Measurements from ENCODE around the gene SIRPA. TPM values are rescaled to one million over a fixed set of nuclear protein-coding genes. Genes with fewer than 3 reads are reported as not detected.

The SIRPA gene
- total RNA-seq, 1 donor from 2014 or later = 35.5 TPM

GRCh38 chr20:1944345-1945091 lies 49.3 kb downstream of the SIRPA start:
- Histone ChIP-seq H4K20me1 (ENCODE audit: insufficient read depth, low read length) (no peaks in the 10 kb centered on the region), H3K9ac (ENCODE audit: low read length) (no peak overlapping the region), H2AFZ (ENCODE audit: low read depth, low read length) (no peak overlapping the region), H3K27me3 (ENCODE audit: insufficient read depth, low read length) (peaks cover 51% of the 10 kb centered on the region), H3K27ac (ENCODE audit: low read depth, low read length) (no peak overlapping the region), H3K9me3 (ENCODE audit: insufficient read depth, low read depth, low read length) (no peaks in the 10 kb centered on the region), H3K79me2 (ENCODE audit: insufficient read depth, low read length) (no peaks in the 10 kb centered on the region), H3K4me1 (ENCODE audit: insufficient read depth, low read length) (peaks cover 4% of the 10 kb centered on the region), H3K4me3 (ENCODE audit: insufficient read depth, low read depth, low read length) (no peak overlapping the region), H3K4me2 (ENCODE audit: low read length) (no peak overlapping the region), H3K36me3 (ENCODE audit: insufficient read depth, low read length) (no peaks in the 10 kb centered on the region)
- H3K4me1 Mint-ChIP-seq (ENCODE audit: low read depth, unreplicated experiment) = peaks cover 7% of the 10 kb centered on the region
- DNase-seq (ENCODE audit: low read depth) (no peak), FAIRE-seq (no peak)
- TF ChIP-seq EZH2 (IDR thresholded peaks at IDR 0.05; ENCODE audit: insufficient read depth, low read length) (no peak), CTCF (IDR thresholded peaks at IDR 0.05; ENCODE audit: insufficient read depth, low read depth, low read length) (no peak)
- no peak overlapping the region for H3K4me3 Mint-ChIP-seq (ENCODE audit: unreplicated experiment)
- no peaks in the 10 kb centered on the region for H3K9me3 Mint-ChIP-seq (ENCODE audit: unreplicated experiment)
- H3K36me3 Mint-ChIP-seq (ENCODE audit: low read depth, unreplicated experiment) = no peaks in the 10 kb centered on the region
- peaks cover 44% of the 10 kb centered on the region for H3K27me3 Mint-ChIP-seq (ENCODE audit: low read depth, unreplicated experiment)
- H3K27ac Mint-ChIP-seq (ENCODE audit: unreplicated experiment) = no peak overlapping the region

DNA sequence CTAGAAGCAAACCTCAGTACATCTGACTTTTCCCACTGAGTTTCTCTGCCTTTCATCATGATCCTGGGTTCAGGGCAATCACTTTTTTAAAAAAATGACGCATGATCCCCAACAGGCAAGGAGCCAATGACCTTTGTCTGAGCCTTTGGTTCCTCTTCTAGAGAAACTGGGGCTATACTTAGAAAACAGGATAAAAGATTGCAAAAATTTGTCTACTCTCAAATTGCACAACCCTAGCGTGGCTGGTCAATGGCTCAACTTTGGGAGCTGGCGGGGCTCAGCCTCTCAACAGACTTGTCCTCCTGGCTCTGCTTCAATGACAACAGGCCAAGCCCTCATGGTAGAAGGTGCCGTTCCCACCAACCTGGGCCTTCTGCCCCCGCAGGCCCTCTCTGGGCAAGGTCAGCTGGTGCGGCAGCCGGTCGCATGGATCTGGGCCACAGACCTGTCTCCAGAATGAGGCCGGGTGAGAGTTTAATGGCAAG lies 50.0 kb downstream of the SIRPA start:
- Mint-ChIP-seq H3K36me3 (ENCODE audit: low read depth, unreplicated experiment) (no peaks in the 10 kb centered on the region), H3K27ac (ENCODE audit: unreplicated experiment) (no peak overlapping the region), H3K4me1 (ENCODE audit: low read depth, unreplicated experiment) (peaks cover 7% of the 10 kb centered on the region), H3K4me3 (ENCODE audit: unreplicated experiment) (no peak overlapping the region), H3K27me3 (ENCODE audit: low read depth, unreplicated experiment) (peaks cover 48% of the 10 kb centered on the region), H3K9me3 (ENCODE audit: unreplicated experiment) (no peaks in the 10 kb centered on the region)
- no peak overlapping the region for H3K27ac ChIP-seq (ENCODE audit: low read depth, low read length)
- peaks cover 57% of the 10 kb centered on the region for H3K27me3 ChIP-seq (ENCODE audit: insufficient read depth, low read length)
- peaks cover 4% of the 10 kb centered on the region for H3K4me1 ChIP-seq (ENCODE audit: insufficient read depth, low read length)
- TF ChIP-seq CTCF (IDR thresholded peaks at IDR 0.05; ENCODE audit: insufficient read depth, low read depth, low read length) (no peak), EZH2 (IDR thresholded peaks at IDR 0.05; ENCODE audit: insufficient read depth, low read length) (no peak)
- no peak overlapping the region for H3K9ac ChIP-seq (ENCODE audit: low read length)
- H3K79me2 ChIP-seq (ENCODE audit: insufficient read depth, low read length) = no peaks in the 10 kb centered on the region
- H2AFZ ChIP-seq (ENCODE audit: low read depth, low read length) = no peak overlapping the region
- FAIRE-seq (no peak), DNase-seq (ENCODE audit: low read depth) (no peak)
- H3K4me3 ChIP-seq (ENCODE audit: insufficient read depth, low read depth, low read length) = no peak overlapping the region
- no peaks in the 10 kb centered on the region for H3K9me3 ChIP-seq (ENCODE audit: insufficient read depth, low read depth, low read length)
- no peak overlapping the region for H3K4me2 ChIP-seq (ENCODE audit: low read length)
- no peaks in the 10 kb centered on the region for H4K20me1 ChIP-seq (ENCODE audit: insufficient read depth, low read length)
- H3K36me3 ChIP-seq (ENCODE audit: insufficient read depth, low read length) = no peaks in the 10 kb centered on the region

GRCh38 chr20:1945660-1946059 lies 50.5 kb downstream of the SIRPA start:
- Mint-ChIP-seq H3K27ac (ENCODE audit: unreplicated experiment) (no peak overlapping the region), H3K27me3 (ENCODE audit: low read depth, unreplicated experiment) (peaks cover 51% of the 10 kb centered on the region), H3K9me3 (ENCODE audit: unreplicated experiment) (no peaks in the 10 kb centered on the region), H3K36me3 (ENCODE audit: low read depth, unreplicated experiment) (no peaks in the 10 kb centered on the region), H3K4me1 (ENCODE audit: low read depth, unreplicated experiment) (peaks cover 7% of the 10 kb centered on the region), H3K4me3 (ENCODE audit: unreplicated experiment) (no peak overlapping the region)
- Histone ChIP-seq H3K9ac (ENCODE audit: low read length) (no peak overlapping the region), H3K27ac (ENCODE audit: low read depth, low read length) (no peak overlapping the region), H3K27me3 (ENCODE audit: insufficient read depth, low read length) (peaks cover 57% of the 10 kb centered on the region), H3K4me3 (ENCODE audit: insufficient read depth, low read depth, low read length) (no peak overlapping the region), H3K36me3 (ENCODE audit: insufficient read depth, low read length) (no peaks in the 10 kb centered on the region), H2AFZ (ENCODE audit: low read depth, low read length) (no peak overlapping the region), H3K4me1 (ENCODE audit: insufficient read depth, low read length) (peaks cover 4% of the 10 kb centered on the region), H3K9me3 (ENCODE audit: insufficient read depth, low read depth, low read length) (no peaks in the 10 kb centered on the region), H3K79me2 (ENCODE audit: insufficient read depth, low read length) (no peaks in the 10 kb centered on the region), H4K20me1 (ENCODE audit: insufficient read depth, low read length) (no peaks in the 10 kb centered on the region), H3K4me2 (ENCODE audit: low read length) (no peak overlapping the region)
- TF ChIP-seq CTCF (IDR thresholded peaks at IDR 0.05; ENCODE audit: insufficient read depth, low read depth, low read length) = no peak
- TF ChIP-seq EZH2 (IDR thresholded peaks at IDR 0.05; ENCODE audit: insufficient read depth, low read length) = no peak
- FAIRE-seq = no peak
- no peak for DNase-seq (ENCODE audit: low read depth)
